ENCODE results near the gene PAX6. TPM values are rescaled to one million over a fixed set of nuclear protein-coding genes. Genes with fewer than 3 reads are reported as not detected.

The PAX6 gene
- total and polyA plus RNA-seq, 12 donors: 0.01 TPM; not detected in 11

DNA sequence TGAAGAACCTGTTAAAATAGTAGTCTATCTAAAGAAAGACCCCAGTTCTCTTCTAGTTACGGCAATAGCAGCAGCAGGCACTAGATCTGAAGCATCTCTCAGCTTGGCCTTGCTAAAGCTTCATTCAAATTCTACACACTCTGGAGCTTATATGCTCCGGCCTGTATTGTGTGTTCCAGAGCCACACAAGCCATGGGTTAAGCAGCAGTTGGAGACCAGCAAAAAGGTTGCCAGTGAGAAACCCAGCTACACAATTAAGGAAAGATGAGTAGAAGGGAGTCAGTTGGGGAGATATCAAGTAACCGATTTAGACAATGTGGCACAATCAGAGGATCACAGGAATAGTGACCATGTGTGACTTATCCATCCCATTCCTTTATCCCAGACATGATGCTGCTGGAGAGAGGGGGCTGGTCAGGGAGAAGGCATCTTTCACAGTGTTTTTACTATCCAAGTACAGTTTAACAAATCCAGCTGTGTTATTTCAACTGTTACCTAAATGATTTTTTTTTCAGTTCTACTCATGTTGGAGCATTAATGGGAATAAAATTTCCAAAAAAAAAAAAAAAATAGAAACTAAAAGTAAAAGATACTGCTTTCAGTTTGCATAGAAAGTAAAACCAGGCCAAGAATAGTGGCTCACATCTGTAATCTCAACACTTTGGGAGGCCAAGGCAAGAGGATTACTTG is 41.0 kb downstream of the PAX6 start:
- peaks cover 0 to 6% (median 0%) of the 10 kb centered on the region in 7 donors for H3K27me3 ChIP-seq
- intact Hi-C loops (cut with DNase I): no loop called here
- no peak overlapping the region for H3K4me3 ChIP-seq
- DNase-seq (no peak), ATAC-seq (no peak)
- 86 to 91% methylated on average over 3 of the region's 3 CpGs for WGBS, 2 donors
- H3K9me3 ChIP-seq: no peaks in the 10 kb centered on the region
- TF ChIP-seq, protein P1, sequence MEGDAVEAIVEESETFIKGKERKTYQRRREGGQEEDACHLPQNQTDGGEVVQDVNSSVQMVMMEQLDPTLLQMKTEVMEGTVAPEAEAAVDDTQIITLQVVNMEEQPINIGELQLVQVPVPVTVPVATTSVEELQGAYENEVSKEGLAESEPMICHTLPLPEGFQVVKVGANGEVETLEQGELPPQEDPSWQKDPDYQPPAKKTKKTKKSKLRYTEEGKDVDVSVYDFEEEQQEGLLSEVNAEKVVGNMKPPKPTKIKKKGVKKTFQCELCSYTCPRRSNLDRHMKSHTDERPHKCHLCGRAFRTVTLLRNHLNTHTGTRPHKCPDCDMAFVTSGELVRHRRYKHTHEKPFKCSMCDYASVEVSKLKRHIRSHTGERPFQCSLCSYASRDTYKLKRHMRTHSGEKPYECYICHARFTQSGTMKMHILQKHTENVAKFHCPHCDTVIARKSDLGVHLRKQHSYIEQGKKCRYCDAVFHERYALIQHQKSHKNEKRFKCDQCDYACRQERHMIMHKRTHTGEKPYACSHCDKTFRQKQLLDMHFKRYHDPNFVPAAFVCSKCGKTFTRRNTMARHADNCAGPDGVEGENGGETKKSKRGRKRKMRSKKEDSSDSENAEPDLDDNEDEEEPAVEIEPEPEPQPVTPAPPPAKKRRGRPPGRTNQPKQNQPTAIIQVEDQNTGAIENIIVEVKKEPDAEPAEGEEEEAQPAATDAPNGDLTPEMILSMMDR (IDR thresholded peaks at IDR 0.05): no peak
- no peaks in the 10 kb centered on the region for H3K36me3 ChIP-seq
- peaks cover 0 to 5% (median 0%) of the 10 kb centered on the region in 9 donors for H3K4me1 ChIP-seq
- H3K27ac ChIP-seq: no peak overlapping the region

DNA sequence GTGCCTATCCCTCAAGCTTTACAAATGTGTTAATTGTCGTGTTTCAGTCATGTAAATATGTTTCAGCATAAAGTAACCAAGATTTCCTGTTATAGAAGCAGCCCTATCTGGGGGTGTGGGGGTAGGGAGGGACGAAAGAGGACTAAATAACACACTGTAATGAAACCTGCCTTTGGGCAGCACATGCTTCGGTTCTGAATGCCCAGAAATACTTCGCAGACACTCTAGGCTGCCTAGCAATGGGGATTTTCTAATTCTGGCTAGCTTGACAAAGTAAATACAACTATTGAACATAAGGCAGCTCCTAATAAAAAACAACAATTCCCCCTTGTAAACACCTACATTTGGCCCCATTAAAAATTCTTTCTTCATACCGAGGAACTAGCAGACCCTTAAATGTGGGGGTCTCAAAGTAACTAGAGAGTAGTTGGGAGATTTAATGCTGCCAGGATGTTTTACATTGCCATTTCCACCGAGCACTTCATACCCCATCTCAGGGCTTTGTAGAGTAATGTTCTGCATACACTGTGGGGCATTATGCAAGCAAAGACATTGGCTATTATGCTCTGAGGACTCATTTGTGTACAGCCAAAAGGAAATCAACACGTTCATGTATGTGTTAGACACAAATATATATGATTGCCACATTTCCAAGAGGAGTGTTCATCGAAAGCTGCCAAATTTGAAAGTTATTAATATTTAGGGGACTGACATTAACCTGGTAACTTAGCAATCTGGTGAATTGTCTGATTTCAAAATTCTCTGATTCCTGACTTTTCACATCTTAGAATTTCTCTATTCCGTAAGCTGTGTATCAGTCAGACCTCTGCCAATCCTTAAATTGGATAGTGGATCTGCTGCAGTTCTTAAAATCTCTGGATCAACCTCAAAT is 42.1 kb downstream of the PAX6 start:
- TF ChIP-seq, protein P1 (IDR thresholded peaks at IDR 0.05): no peak
- DNase-seq (no peak), ATAC-seq (no peak)
- Histone ChIP-seq H3K9me3 (no peaks in the 10 kb centered on the region), H3K27me3 (peaks cover 0 to 6% (median 0%) of the 10 kb centered on the region in 7 donors), H3K4me3 (no peak overlapping the region), H3K4me1 (peaks cover 0 to 5% (median 0%) of the 10 kb centered on the region in 9 donors), H3K36me3 (no peaks in the 10 kb centered on the region), H3K27ac (no peak overlapping the region)
- intact Hi-C loops (cut with DNase I): no loop called here
- 87% methylated on average over 9 of the region's 9 CpGs for WGBS, 2 donors

DNA sequence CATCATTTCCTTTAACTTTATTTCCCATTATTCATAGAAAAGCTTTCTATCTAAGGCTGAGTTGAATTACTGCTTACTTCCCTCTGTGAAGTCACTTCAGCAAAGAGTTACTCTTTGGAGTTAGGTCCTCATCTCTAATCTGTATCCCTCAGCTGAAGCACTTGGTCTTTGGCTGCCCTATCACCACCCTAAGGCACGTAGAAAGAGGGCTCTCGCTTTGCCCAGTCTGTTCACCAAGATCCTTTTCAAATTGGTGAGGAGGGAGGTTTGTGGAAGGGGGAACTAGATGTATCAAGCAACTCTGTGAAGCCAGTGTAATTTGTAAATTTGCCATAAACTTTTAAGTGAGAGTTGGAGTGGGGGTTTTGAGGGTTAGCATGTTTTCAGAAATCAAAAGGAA is 43.4 kb downstream of the PAX6 start:
- H3K4me1 ChIP-seq: peaks cover 0 to 5% (median 0%) of the 10 kb centered on the region in 9 donors
- WGBS, 2 donors: 92 to 94% methylated on average over 2 of the region's 2 CpGs
- no peak for ATAC-seq
- no peak overlapping the region for H3K4me3 ChIP-seq
- TF ChIP-seq, protein P1 (IDR thresholded peaks at IDR 0.05): no peak
- DNase-seq: no peak
- intact Hi-C loops (cut with DNase I): no loop called here
- no peak overlapping the region for H3K27ac ChIP-seq
- peaks cover 0 to 8% (median 0%) of the 10 kb centered on the region in 7 donors for H3K27me3 ChIP-seq
- H3K36me3 ChIP-seq: no peaks in the 10 kb centered on the region
- H3K9me3 ChIP-seq: no peaks in the 10 kb centered on the region

DNA sequence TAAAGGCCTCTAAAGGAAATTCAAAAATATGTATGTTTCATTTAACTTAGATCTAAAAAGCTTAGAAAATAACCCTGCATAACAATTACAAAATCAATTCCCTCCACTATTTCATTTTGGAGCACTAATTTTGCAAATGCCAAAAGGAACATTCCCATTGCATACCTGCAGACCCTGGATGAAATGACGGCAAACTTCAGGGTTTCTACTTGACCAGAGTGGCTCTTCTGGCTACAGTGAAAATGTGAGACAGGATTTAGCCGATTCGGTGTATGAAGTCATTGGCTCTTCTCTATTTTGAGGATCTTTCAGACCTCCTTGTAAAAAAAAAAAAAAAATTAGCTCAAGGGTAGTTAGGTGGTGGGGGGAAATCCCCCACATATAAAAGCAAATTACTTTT is 44.1 kb downstream of the PAX6 start:
- ATAC-seq (no peak), DNase-seq (no peak)
- intact Hi-C loops (cut with DNase I): no loop called here
- TF ChIP-seq, protein P1 (IDR thresholded peaks at IDR 0.05): no peak
- Histone ChIP-seq H3K36me3 (no peaks in the 10 kb centered on the region), H3K4me1 (peaks cover 0 to 2% (median 0%) of the 10 kb centered on the region in 9 donors), H3K27me3 (peaks cover 0 to 8% (median 0%) of the 10 kb centered on the region in 7 donors), H3K27ac (no peak overlapping the region), H3K9me3 (no peaks in the 10 kb centered on the region), H3K4me3 (no peak overlapping the region)
- WGBS, 2 donors: 96 to 99% methylated on average over 3 of the region's 3 CpGs
